Large intestine (tissue), 3 donors: ENCODE results near the gene CFTR. TPM values are rescaled to one million over a fixed set of nuclear protein-coding genes. Genes with fewer than 3 reads are reported as not detected.

Source experiments
- DNase-seq, 2 donors: peaks; one replicate each; pipeline versions ENCODE4 v3.0.0 to v3.0.0-alpha.2; 2013
- H3K27ac ChIP-seq: one replicate; pipeline ENCODE4 v1.5.1; 2013; ENCODE audit warnings: low read length
- H3K27me3 ChIP-seq: 2 replicates; pipeline ENCODE4 v1.6.1; 2013; ENCODE audit warnings: low read length; ENCODE audit not compliant: control insufficient read depth, insufficient read depth
- H3K36me3 ChIP-seq: 2 replicates; pipeline ENCODE4 v1.6.1; 2013; ENCODE audit warnings: low read length; ENCODE audit not compliant: control insufficient read depth, insufficient read depth
- H3K4me1 ChIP-seq: one replicate; pipeline ENCODE4 v1.6.1; 2013; ENCODE audit warnings: low read length; ENCODE audit not compliant: control insufficient read depth, insufficient read depth
- H3K4me3 ChIP-seq: one replicate; pipeline ENCODE4 v1.5.1; 2013; ENCODE audit warnings: low read length
- H3K9me3 ChIP-seq: one replicate; pipeline ENCODE4 v1.6.1; 2013; ENCODE audit warnings: mild to moderate bottlenecking, low read depth, low read length, moderate library complexity; ENCODE audit not compliant: control insufficient read depth
- WGBS: methylation state at CpG from one replicate; pipeline ENCODE4 v1.1.5; 2013; ENCODE audit warnings: low lambda C conversion rate; ENCODE audit not compliant: insufficient coverage; 5-methylcytosine and 5-hydroxymethylcytosine counted together
- polyA plus RNA-seq: library from polyadenylated mRNA; unstranded; fragments of 120-200 nt; gene quantifications from one replicate; pipeline ENCODE4 v1.2.1, GENCODE V29; 2013

The CFTR gene
- polyA plus RNA-seq, 1 donor, result 53.1 TPM

DNA sequence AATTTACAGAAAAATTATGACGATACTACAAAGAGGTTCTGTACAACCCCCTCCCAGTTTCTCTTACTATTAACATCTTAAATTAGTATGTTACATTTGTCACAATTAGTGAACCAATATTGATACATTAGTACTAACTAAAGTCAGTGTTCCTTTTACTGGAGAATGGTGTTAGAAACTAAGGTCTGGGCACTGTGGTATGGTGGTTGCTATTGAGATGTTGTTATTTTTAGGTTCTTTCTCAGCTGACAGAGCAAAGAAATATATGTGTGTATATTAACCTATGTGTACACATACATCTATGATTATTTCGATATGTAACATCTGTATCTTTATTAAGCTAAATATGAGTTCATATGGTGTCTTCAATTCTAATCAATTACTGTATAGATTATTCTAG lies 11.7 kb upstream of the CFTR start:
- H3K27ac ChIP-seq, result no peak overlapping the region
- H3K27me3 ChIP-seq, result no peaks in the 10 kb centered on the region
- DNase-seq, result no peak
- 94% methylated on average over 2 of the region's 2 CpGs for WGBS
- H3K4me3 ChIP-seq, result no peak overlapping the region
- H3K4me1 ChIP-seq, result no peaks in the 10 kb centered on the region
- no peaks in the 10 kb centered on the region for H3K36me3 ChIP-seq
- H3K9me3 ChIP-seq, result no peaks in the 10 kb centered on the region

DNA sequence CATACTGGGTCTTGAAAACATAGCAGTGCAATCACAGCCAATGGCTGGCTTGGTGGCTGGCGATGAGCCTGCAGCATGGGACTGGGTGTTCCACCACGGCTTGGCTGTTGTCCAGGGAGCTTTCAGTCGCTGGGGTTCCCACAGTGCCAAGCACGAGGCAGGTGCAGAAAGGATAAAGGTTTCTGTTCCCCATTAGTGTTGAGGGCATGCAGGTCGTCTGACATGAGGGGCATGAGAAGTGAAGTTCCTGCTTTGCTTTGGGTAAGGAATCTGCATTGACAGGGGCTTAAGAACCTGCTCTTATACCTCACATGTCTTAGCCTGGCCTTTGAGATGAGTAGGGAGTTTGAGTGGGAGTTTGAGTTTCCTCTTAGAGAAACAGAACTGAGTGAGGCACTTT lies 9.0 kb upstream of the CFTR start:
- no peak for DNase-seq
- H3K27ac ChIP-seq, result no peak overlapping the region
- no peaks in the 10 kb centered on the region for H3K36me3 ChIP-seq
- H3K9me3 ChIP-seq, result no peaks in the 10 kb centered on the region
- H3K4me1 ChIP-seq, result no peaks in the 10 kb centered on the region
- no peaks in the 10 kb centered on the region for H3K27me3 ChIP-seq
- WGBS, result no CpG with 5 or more reads among the region's 5 CpGs
- no peak overlapping the region for H3K4me3 ChIP-seq

DNA sequence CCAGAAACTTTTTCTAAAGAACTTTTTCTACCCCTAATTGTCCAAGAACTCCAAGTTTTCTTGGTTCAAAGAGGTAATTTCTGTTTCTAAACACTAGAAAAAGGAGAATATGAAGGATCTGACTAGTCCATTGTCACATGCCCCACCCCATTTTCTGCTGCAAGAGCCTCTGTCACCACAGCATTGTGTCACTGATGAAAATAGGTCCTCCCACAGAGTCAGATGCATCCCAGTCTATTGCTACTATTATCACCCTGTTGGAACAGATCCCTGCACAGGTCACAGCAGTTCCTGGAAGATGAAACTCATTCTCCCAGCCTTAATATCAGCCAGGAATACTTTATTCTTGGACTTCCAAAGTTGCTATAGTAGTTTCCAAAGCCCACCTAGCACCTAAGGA lies 7.5 kb upstream of the CFTR start:
- Histone ChIP-seq H3K4me3 (no peak overlapping the region), H3K4me1 (no peaks in the 10 kb centered on the region), H3K27me3 (no peaks in the 10 kb centered on the region), H3K36me3 (no peaks in the 10 kb centered on the region), H3K9me3 (no peaks in the 10 kb centered on the region), H3K27ac (no peak overlapping the region)
- DNase-seq, result no peak

DNA sequence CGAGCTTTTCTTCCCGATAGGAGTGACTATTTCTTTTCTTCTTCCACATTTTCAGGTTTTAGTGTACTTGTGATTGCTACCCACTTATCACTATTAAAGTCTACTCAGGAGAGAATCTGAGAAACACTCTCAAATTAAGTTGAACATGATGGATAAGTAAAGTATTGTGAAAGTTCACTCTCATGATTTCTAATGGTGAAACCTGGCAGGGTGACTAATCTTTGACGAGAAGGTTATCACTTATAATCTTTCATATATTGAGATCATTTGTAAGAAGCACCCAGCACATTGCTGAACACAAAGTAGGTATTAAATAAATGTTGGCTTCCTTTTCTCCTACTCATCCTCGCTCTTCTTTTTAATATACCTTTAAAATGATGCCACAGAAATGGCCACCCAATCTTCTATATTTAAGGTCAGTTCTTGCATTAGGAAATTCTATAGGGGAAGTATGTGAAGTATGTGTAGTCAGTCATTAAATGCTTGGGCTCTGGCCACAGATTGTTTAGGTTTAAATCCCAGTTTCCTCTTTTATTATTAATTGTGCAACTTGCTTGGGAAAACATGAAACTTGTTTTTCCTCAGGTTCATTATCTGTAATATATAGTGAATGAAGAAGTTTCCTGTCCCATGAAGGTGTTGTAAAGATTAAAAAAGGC lies 3.1 kb upstream of the CFTR start:
- no peaks in the 10 kb centered on the region for H3K36me3 ChIP-seq
- H3K27ac ChIP-seq, result no peak overlapping the region
- H3K4me3 ChIP-seq, result no peak overlapping the region
- 89% methylated on average over 3 of the region's 4 CpGs for whole genome bisulfite sequencing
- no peaks in the 10 kb centered on the region for H3K27me3 ChIP-seq
- no peaks in the 10 kb centered on the region for H3K4me1 ChIP-seq
- no peaks in the 10 kb centered on the region for H3K9me3 ChIP-seq
- no peak for DNase-seq

DNA sequence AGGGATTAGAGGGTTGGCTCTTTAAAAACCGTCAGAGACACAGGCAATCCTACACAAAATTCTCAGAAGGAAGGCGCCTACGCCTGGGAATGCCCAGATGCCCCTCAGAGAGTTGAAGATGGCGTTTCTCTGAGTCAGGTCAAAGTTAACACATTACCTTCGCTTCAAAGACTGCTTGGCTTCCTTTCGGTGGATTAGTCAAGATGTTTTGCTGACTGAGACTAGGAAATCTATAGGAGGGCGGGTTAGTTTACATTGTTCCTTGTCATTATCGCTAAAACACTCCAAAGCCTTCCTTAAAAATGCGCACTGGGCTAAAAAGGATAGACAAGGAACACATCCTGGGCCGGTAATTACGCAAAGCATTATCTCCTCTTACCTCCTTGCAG lies 995 bp upstream of the CFTR start:
- Histone ChIP-seq H3K27ac (peak overlapping the region; percentile 86), H3K4me3 (peak overlapping the region; percentile 59), H3K36me3 (no peaks in the 10 kb centered on the region), H3K4me1 (peaks cover 2% of the 10 kb centered on the region), H3K27me3 (no peaks in the 10 kb centered on the region), H3K9me3 (no peaks in the 10 kb centered on the region)
- no peak for DNase-seq
- 0% methylated on average over 2 of the region's 11 CpGs for WGBS

DNA sequence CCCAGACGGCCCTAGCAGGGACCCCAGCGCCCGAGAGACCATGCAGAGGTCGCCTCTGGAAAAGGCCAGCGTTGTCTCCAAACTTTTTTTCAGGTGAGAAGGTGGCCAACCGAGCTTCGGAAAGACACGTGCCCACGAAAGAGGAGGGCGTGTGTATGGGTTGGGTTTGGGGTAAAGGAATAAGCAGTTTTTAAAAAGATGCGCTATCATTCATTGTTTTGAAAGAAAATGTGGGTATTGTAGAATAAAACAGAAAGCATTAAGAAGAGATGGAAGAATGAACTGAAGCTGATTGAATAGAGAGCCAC lies 184 bp downstream of the CFTR start:
- Histone ChIP-seq H3K27ac (peak overlapping the region; percentile 86), H3K4me1 (peaks cover 2% of the 10 kb centered on the region), H3K36me3 (no peaks in the 10 kb centered on the region), H3K27me3 (no peaks in the 10 kb centered on the region), H3K4me3 (peak overlapping the region; percentile 59), H3K9me3 (no peaks in the 10 kb centered on the region)
- DNase-seq, result no peak
- 0% methylated on average over 6 of the region's 11 CpGs for WGBS

DNA sequence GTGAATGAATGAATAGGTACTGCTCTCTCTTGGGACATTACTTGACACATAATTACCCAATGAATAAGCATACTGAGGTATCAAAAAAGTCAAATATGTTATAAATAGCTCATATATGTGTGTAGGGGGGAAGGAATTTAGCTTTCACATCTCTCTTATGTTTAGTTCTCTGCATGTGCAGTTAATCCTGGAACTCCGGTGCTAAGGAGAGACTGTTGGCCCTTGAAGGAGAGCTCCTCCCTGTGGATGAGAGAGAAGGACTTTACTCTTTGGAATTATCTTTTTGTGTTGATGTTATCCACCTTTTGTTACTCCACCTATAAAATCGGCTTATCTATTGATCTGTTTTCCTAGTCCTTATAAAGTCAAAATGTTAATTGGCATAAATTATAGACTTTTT lies 1.2 kb downstream of the CFTR start:
- peak overlapping the region; percentile 86 for H3K27ac ChIP-seq
- H3K27me3 ChIP-seq, result no peaks in the 10 kb centered on the region
- H3K4me1 ChIP-seq, result peaks cover 8% of the 10 kb centered on the region
- peak overlapping the region; percentile 59 for H3K4me3 ChIP-seq
- WGBS, result 0% methylated on average over 1 of the region's 2 CpGs
- H3K36me3 ChIP-seq, result no peaks in the 10 kb centered on the region
- H3K9me3 ChIP-seq, result no peaks in the 10 kb centered on the region
- DNase-seq, result peak in 1 of 2 donors; percentile 73

DNA sequence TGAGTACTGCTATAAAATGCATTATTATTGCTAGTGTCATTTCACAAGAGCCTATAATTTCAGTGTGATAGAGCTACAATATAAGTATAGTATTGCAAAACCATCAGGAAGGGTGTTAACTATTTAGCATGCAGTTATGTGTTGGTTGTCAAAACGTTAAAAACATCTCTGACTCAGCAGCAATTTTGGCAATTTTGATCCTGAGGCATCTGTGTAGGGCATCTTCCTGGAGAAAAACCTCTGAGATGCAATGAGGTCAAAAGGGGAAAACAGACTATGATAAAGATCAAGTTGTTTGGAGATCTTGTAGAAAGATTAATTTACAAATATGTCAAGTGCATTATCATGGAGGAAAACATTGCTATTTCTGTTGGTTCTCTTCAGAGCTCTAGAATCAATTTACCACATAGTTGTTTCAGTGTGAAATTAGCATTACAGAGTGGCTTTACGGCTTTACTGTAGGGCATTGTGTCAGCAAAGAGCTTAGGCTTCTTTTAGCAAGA lies 5.3 kb downstream of the CFTR start:
- Histone ChIP-seq H3K4me1 (peaks cover 27% of the 10 kb centered on the region), H3K27ac (peak overlapping the region; percentile 25), H3K27me3 (no peaks in the 10 kb centered on the region), H3K4me3 (no peak overlapping the region), H3K9me3 (no peaks in the 10 kb centered on the region), H3K36me3 (no peaks in the 10 kb centered on the region)
- 40% methylated on average over 2 of the region's 2 CpGs for WGBS
- DNase-seq, result peak in 1 of 2 donors; percentile 65

DNA sequence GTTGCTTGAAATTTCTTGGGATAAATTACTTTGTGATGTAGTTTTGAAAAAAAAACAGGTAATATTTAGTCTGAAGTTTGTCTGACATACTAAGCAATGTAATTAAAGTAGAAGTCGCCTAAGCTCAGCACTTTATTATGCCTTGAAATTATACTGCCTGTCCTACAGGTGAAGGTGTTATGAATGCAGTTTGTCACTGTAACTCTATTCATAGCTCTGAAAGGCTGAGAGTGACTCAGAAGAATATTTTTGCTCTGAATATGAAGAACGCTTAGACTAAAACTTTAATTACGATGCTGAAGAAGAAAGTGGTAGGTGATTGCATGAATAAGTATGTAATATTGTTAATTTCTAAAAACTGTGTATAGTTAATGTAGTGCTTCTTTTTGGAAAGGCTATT lies 9.2 kb downstream of the CFTR start:
- Histone ChIP-seq H3K9me3 (no peaks in the 10 kb centered on the region), H3K36me3 (no peaks in the 10 kb centered on the region), H3K27me3 (no peaks in the 10 kb centered on the region), H3K27ac (peak overlapping the region; percentile 59), H3K4me1 (peaks cover 34% of the 10 kb centered on the region), H3K4me3 (no peak overlapping the region)
- 67% methylated on average over 1 of the region's 3 CpGs for WGBS
- DNase-seq, result no peak

DNA sequence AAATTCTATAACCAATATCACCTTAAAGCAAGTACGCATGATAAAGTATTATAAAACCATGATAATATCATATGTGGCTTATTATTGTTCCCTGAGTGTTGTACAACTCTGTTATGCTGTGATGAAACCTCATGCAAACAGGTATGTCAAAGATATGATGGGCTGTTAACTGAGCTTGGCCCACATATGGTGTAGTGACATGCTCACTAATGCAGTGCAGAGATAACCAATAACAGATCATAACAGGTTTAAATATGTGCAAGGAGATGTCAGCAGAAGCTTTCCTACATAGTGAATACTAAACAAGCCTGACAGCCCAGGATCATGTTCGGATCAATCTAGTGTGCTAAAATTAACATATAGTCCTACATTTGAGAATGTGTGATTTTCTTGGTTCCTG lies 9.6 kb downstream of the CFTR start:
- Histone ChIP-seq H3K27ac (peak overlapping the region; percentile 59), H3K36me3 (no peaks in the 10 kb centered on the region), H3K27me3 (no peaks in the 10 kb centered on the region), H3K9me3 (no peaks in the 10 kb centered on the region), H3K4me3 (no peak overlapping the region), H3K4me1 (peaks cover 38% of the 10 kb centered on the region)
- peak in 1 of 2 donors; percentile 65 for DNase-seq
- 50% methylated on average over 1 of the region's 2 CpGs for WGBS

DNA sequence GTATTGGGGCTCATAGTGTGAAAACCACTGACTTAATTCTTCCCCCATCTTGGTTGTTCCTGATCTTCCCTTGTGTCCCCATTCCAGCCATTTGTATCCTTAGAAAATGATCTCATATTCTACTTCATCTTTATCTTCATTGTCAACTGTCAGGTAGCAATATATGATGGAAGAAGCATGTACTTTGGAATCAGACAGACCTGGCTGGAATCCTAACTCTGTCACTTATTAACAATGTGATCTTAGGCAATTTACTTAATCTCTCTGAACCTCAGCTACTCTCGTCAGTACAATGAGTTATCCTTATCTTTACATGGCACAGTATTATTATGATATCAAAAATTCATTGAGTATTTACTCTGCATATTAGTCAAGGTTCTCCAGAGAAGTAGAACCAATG lies 10.1 kb downstream of the CFTR start:
- no peaks in the 10 kb centered on the region for H3K9me3 ChIP-seq
- H3K4me3 ChIP-seq, result no peak overlapping the region
- peak; percentile 82 to 96 for DNase-seq
- WGBS, result 20% methylated on average over 1 of the region's 1 CpG
- peaks cover 42% of the 10 kb centered on the region for H3K4me1 ChIP-seq
- H3K27me3 ChIP-seq, result no peaks in the 10 kb centered on the region
- H3K27ac ChIP-seq, result peak overlapping the region; percentile 59
- no peaks in the 10 kb centered on the region for H3K36me3 ChIP-seq
